GM19463 (cell line): ENCODE results near the gene NFE2L3.
"Not testable (repeated sequence)": the region's sequence is repeated elsewhere in the genome, so short reads cannot be mapped to it uniquely, and the experiment has no call there.

Experiments used
- ATAC-seq: cut with Tn5 transposase; IDR thresholded peaks from one replicate; pipeline ENCODE4 v1.9.1; 2021; ENCODE audit warnings: mild to moderate bottlenecking, moderate library complexity; ENCODE audit not compliant: unreplicated experiment

Gene NFE2L3

GRCh38 chr7:26185131-26185843 lies 33.3 kb downstream of the NFE2L3 start:
- ATAC-seq: peak; percentile 46

GRCh38 chr7:26185844-26186180 lies 33.8 kb downstream of the NFE2L3 start:
- no peak for ATAC-seq

- ATAC-seq: no peak
Measured at GRCh38 chr7:26186364-26187311, 34.6 kb downstream of the NFE2L3 start.

- no peak for ATAC-seq
Measured at GRCh38 chr7:26187380-26188205, 35.6 kb downstream of the NFE2L3 start.

GRCh38 chr7:26188206-26188956 lies 36.4 kb downstream of the NFE2L3 start:
- ATAC-seq: no peak

GRCh38 chr7:26188957-26189541 lies 37.1 kb downstream of the NFE2L3 start:
- no peak for ATAC-seq

GRCh38 chr7:26189697-26190096 lies 37.7 kb downstream of the NFE2L3 start:
- ATAC-seq: no peak

GRCh38 chr7:26190417-26190869 lies 38.4 kb downstream of the NFE2L3 start:
- ATAC-seq: no peak

- ATAC-seq: no peak
Measured at GRCh38 chr7:26191233-26191973, 39.4 kb downstream of the NFE2L3 start.

- ATAC-seq: no peak
Measured at GRCh38 chr7:26191974-26192479, 40.0 kb downstream of the NFE2L3 start.

GRCh38 chr7:26192485-26193087 lies 40.6 kb downstream of the NFE2L3 start:
- no peak for ATAC-seq

GRCh38 chr7:26193432-26194207 lies 41.6 kb downstream of the NFE2L3 start:
- ATAC-seq: no peak

- not testable (repeated sequence) for ATAC-seq
Measured at GRCh38 chr7:26194764-26195163, 42.8 kb downstream of the NFE2L3 start.

- ATAC-seq: no peak
Measured at GRCh38 chr7:26195182-26195581, 43.2 kb downstream of the NFE2L3 start.

- ATAC-seq: no peak
Measured at GRCh38 chr7:26195867-26196657, 44.1 kb downstream of the NFE2L3 start.

GRCh38 chr7:26197153-26198115 lies 45.4 kb downstream of the NFE2L3 start:
- ATAC-seq: no peak
